A673 (cell line): Measurements from ENCODE around the gene DPCD.

Source experiments
- CTCF ChIP-seq: fragments of 300-800, 200-600 bp; sonication (generic); conservative IDR thresholded peaks from 2 replicates; pipeline ENCODE4 v1.5.1; 2017; ENCODE audit warnings: low read depth, mild to moderate bottlenecking, antibody characterized with exemption, low read length, moderate library complexity, mixed read lengths
- EZH2 ChIP-seq: fragments of 200-600 bp; sonication (generic); IDR thresholded peaks from 2 replicates; pipeline ENCODE4 v1.6.1; 2017; ENCODE audit warnings: borderline replicate concordance, low read depth, mild to moderate bottlenecking, mixed read lengths, antibody characterized with exemption, low read length; ENCODE audit not compliant: poor library complexity, severe bottlenecking

GRCh38 chr10:101619983-101620382 lies 31.9 kb downstream of the DPCD start:
- no peak for TF ChIP-seq CTCF
- TF ChIP-seq EZH2, result no peak
